GM19324 (cell line): ENCODE data around the gene CSK.

ENCODE experiments used
- ATAC-seq: cut with Tn5 transposase; IDR thresholded peaks from one replicate; pipeline ENCODE4 v1.9.1; 2021; ENCODE audit warnings: mild to moderate bottlenecking, moderate library complexity; ENCODE audit not compliant: unreplicated experiment, low FRiP score

CSK gene

GRCh38 chr15:74769463-74770025, 12.3 kb upstream of the CSK start:
- ATAC-seq = no peak

GRCh38 chr15:74770211-74770903, 11.5 kb upstream of the CSK start:
- ATAC-seq = no peak

- no peak for ATAC-seq
These were observed 8.6 kb upstream of the CSK start for GRCh38 chr15:74773329-74773728.

GRCh38 chr15:74773731-74774252, 8.1 kb upstream of the CSK start:
- no peak for ATAC-seq

- ATAC-seq = no peak
These were observed 6.7 kb upstream of the CSK start for GRCh38 chr15:74775132-74775562.

GRCh38 chr15:74775894-74776293, 6.0 kb upstream of the CSK start:
- ATAC-seq = no peak

- peak; percentile 31 for ATAC-seq
These were observed 4.8 kb upstream of the CSK start for GRCh38 chr15:74776821-74777768.

- no peak for ATAC-seq
These were observed 3.9 kb upstream of the CSK start for GRCh38 chr15:74777769-74778598.

- no peak for ATAC-seq
These were observed 3.3 kb upstream of the CSK start for GRCh38 chr15:74778599-74778970.

- no peak for ATAC-seq
These were observed 2.7 kb upstream of the CSK start for GRCh38 chr15:74779162-74779648.

- no peak for ATAC-seq
These were observed 1.1 kb upstream of the CSK start for GRCh38 chr15:74780523-74781430.

GRCh38 chr15:74782259-74783071, 585 bp downstream of the CSK start:
- peak; percentile 21 for ATAC-seq

GRCh38 chr15:74783072-74783807, 1.4 kb downstream of the CSK start:
- no peak for ATAC-seq

GRCh38 chr15:74783808-74784175, 1.9 kb downstream of the CSK start:
- ATAC-seq = no peak

- ATAC-seq = no peak
These were observed 2.7 kb downstream of the CSK start for GRCh38 chr15:74784426-74785193.

GRCh38 chr15:74785194-74786032, 3.5 kb downstream of the CSK start:
- no peak for ATAC-seq
